AML-193 (cell line): ENCODE results near the gene THSD1.
A peak's percentile ranks its signal among the peaks of the same experiment; 100 is the strongest.

Experiments
- DNase-seq, 2 experiments: peaks; one replicate each; lab custom pipeline; 2025; lab: John Stamatoyannopoulos, UW

Gene THSD1, protein sequence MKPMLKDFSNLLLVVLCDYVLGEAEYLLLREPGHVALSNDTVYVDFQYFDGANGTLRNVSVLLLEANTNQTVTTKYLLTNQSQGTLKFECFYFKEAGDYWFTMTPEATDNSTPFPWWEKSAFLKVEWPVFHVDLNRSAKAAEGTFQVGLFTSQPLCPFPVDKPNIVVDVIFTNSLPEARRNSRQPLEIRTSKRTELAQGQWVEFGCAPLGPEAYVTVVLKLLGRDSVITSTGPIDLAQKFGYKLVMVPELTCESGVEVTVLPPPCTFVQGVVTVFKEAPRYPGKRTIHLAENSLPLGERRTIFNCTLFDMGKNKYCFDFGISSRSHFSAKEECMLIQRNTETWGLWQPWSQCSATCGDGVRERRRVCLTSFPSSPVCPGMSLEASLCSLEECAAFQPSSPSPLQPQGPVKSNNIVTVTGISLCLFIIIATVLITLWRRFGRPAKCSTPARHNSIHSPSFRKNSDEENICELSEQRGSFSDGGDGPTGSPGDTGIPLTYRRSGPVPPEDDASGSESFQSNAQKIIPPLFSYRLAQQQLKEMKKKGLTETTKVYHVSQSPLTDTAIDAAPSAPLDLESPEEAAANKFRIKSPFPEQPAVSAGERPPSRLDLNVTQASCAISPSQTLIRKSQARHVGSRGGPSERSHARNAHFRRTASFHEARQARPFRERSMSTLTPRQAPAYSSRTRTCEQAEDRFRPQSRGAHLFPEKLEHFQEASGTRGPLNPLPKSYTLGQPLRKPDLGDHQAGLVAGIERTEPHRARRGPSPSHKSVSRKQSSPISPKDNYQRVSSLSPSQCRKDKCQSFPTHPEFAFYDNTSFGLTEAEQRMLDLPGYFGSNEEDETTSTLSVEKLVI

GRCh38 chr13:52405767-52406494 lies at the start of gene THSD1:
Gene THSD1 (minus strand): TSS chr13:52406172. CDS start chr13:52402600, 3,572 bp downstream.
- DNase-seq: no peak

GRCh38 chr13:52455677-52456041 lies 49.7 kb upstream of the THSD1 start:
- peak; percentile 73 to 84 for DNase-seq

GRCh38 chr13:52454820-52455676 lies 49.1 kb upstream of the THSD1 start, which contains the start of gene CKAP2:
Gene CKAP2 (plus strand): TSS chr13:52455478. CDS start chr13:52455557, 79 bp downstream.
- DNase-seq: peak; percentile 98

GRCh38 chr13:52454459-52454819 lies 48.5 kb upstream of the THSD1 start:
- peak; percentile 17 to 33 for DNase-seq

- DNase-seq: no peak
Measured at GRCh38 chr13:52452470-52452869, 46.5 kb upstream of the THSD1 start.

DNA sequence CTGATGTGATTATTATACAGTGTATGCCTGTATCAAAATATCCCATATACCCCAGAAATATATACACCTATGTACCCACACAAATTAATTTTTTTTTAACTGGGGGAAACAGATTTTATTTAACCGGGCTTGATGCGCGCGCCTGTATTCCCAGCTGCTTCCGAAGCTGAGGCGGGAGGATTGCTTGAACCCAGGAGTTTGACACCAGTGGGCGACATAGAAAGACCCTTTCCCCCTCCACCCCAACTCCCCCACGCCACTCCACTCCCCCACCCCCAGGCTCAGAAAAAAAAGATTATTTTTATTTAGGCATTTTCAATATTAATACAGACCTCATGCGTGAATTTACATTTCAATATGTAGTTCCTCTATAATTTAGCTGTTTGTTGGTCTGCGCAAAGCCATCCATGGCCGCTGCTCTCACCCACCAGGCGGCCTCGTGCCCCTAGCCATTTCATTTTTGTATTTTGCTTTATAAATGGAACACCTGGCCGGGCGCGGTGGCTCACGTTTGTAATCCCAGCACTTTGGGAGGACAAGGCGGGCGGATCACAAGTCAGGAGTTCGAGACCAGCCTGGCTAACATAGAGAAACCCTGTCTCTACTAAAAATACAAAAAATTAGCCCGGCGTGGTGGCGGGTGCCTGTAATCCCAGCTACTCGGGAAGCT lies 45.3 kb upstream of the THSD1 start:
- no peak for DNase-seq

GRCh38 chr13:52450793-52451116 lies 44.8 kb upstream of the THSD1 start:
- DNase-seq: no peak

GRCh38 chr13:52450012-52450792 lies 44.2 kb upstream of the THSD1 start, which contains the start of gene VPS36:
Gene VPS36 (minus strand): TSS chr13:52450634. CDS start chr13:52450594, 40 bp downstream.
- DNase-seq: peak; percentile 95 to 97

DNA sequence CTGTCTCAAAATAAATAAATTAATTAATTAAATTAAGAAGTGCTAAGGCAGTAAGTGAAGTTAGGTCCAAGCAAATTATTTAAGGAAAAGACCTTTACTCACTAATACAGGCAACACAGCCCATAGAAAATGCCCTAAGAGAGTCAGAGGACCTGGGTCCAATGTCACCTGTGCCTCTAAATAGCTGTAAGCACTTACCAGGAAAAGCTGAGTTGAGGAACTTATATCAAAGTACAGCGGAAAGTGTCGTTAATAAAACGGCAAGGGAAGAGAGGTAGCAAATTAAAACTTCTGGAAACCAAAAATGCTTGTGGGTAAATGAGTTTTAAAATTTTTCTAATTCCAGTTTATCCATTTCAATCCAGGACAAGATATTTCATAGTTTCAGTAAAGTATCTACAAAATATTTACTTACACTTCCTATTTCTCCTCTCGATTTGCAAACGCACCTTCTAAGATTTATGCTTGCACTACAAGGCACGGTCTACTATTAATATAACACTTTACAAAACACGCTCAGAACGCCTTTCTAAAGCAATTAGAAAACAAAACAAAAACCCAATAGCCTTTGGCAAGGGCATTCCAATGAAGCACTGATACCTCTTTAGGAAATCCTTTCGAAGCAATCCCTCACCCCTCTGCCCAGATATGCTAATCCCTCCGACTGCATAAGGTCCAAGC lies 43.5 kb upstream of the THSD1 start:
- DNase-seq: peak in 1 of 2 experiments; percentile 45

DNA sequence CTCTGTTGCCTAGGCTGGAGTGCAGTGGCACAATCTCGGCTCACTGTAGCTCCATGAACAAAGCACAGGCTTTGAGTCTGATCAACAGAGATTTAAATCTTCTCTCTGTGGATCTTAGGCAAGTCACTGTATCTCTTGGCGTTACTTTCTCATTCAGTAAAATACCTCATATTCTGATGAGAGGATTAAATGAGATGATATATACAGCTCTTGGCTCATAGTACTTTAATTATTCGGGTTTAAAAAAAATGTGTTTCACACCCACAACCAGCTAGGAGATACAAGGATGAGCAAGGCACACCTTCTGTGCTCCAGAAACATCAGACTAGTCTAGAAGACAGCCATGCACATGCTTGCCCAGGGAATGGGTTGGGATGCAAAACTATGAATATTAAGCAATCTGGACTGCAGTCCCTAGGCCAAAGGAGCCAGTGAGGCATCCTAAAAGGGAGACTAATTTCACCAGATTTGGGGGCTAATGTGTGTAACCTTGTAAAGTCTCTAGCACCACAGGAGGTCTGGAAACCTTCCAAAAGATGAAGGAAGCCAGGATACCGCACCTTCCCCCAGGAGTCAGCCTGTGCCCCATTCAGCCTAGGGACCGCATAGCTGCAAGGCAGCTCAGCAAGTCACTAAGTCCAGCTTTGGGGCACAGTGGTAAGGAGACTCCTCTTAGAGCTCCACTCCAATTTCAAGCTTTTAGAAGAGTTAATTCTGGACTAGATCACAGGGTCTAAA lies 42.0 kb upstream of the THSD1 start:
- no peak for DNase-seq

DNA sequence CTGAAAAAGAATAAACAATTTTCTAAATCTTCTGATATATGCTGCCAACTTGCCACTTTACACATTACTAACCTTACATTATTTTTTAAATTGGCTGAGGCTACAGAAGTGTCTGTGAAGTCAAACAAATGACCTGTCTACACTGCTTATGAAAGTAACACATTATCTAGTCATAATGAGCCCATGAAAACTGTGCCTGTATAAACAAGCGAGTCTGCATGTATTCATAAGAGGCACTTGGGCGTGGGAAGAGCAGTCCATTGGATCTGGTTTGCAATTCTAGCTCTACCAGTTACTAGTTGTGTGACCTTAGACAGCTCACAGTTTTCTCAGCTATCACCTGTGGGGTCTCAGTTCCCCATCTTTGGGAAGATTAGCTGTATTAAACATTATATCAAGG lies 41.4 kb upstream of the THSD1 start:
- DNase-seq: no peak

DNA sequence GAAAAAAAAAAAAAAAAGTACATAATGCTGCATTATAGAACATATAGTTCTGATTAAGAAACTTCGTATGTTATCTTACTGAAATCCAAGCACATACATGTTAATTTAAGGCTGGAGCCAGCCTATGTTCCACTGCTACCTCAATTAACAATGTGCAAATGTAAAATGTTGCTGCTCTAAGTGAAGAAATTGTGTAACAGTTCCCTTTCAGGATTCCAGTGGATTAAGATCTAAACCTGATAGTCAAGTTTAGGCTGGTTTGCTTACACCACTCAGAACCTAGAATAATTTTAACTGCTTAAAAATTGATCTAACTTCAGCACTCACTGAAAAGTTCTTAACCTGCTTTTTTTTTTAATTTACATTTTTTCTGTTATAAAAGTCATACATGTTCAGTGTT lies 40.3 kb upstream of the THSD1 start:
- DNase-seq: peak; percentile 25 to 46

DNA sequence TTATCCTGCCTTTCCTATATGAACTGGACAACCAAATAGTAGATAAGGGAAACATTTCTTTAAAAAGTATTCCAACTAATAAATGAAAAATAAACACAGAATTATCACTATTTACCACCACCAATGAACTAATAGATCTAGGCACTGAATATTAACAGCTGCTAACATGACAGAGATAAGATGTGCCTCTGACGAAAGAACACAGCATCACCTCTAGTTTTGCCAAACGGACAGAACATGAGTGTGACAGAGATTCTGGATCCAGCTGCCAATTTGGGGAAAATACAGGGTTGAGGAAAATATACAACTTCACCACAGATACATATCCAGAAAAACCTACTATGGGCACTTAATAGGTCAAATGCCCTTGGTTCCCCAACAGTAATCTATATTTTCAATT lies 26.5 kb upstream of the THSD1 start:
- no peak for DNase-seq

- no peak for DNase-seq
Measured at GRCh38 chr13:52428295-52428694, 22.3 kb upstream of the THSD1 start.

DNA sequence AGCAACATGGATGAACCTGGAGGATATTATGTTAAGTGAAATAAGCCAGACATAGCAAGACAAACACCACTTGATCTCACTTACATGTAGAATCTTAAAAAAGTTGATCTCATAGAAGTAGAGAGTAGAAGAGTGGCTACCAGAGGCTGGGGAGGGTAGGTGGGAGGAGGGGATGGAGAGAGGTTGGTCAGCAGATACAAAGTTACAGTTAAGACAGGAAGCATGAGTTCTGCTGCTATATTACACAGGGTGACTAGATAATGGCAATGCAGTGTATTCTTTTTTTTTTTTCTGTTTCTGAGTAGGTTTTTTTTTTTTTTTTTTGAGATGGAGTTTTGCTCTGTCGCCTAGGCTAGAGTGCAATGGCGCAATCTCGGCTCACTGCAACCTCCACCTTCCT lies 15.2 kb upstream of the THSD1 start:
- DNase-seq: peak; percentile 83 to 84

DNA sequence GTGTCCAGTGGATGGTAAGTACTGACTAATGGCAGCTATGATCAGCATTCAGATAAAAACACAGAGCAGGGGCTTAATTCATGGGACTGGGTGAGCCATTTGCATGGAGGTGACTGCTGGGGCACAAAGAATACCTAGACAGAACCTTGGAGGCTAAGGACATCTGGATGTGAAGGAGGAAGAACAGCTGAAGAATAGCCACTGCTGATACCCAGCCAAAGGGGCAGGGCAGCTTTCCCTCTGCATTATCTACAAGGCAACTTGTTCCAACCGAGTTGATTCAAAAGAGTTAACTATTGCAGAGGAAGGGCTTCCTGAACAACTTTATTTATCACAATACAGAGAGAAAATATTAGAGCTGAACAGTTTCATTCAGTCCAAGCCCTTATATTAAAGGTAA lies 13.1 kb upstream of the THSD1 start:
- DNase-seq: no peak

DNA sequence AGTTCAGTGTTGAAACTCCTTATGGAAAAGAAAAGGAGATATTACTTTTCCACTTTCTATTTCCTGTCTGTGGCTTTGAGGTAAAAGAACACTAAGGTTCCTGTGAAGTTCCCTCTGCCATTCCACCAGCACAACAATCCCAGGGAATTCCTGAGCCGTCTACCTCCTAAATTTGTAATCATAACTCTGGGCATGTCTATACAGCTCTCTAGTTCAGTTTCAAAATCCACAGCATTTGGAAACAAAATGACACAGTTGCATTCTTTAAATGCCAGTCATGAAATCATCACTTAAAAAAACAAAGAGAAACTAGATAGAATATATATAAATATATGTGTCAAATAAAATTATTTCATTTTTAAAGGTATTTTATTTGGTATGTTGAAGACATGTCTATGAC lies 9.0 kb upstream of the THSD1 start:
- no peak for DNase-seq

DNA sequence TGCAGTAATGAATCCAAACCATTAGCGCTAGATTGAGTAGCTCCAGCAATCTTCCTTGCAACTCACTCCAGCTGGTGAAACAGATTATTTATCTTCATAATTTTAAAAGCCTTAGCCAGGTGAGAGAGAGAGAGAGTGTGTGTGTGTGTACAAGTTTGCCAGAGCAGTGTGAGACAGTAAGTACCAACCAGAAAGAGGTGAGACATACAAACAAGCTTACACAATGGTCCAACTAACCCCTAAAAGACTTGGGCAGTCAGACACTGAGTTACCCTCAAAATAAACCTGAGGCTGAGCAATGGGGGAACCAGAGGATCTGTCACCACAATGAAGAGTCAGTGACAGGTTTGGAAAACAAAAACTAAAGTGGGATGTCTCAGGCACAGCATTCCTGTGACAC lies 8.1 kb upstream of the THSD1 start:
- DNase-seq: no peak

GRCh38 chr13:52412128-52412527 lies 6.2 kb upstream of the THSD1 start:
- DNase-seq: no peak
